ENCODE data around the gene CSF1R.

Gene CSF1R

DNA sequence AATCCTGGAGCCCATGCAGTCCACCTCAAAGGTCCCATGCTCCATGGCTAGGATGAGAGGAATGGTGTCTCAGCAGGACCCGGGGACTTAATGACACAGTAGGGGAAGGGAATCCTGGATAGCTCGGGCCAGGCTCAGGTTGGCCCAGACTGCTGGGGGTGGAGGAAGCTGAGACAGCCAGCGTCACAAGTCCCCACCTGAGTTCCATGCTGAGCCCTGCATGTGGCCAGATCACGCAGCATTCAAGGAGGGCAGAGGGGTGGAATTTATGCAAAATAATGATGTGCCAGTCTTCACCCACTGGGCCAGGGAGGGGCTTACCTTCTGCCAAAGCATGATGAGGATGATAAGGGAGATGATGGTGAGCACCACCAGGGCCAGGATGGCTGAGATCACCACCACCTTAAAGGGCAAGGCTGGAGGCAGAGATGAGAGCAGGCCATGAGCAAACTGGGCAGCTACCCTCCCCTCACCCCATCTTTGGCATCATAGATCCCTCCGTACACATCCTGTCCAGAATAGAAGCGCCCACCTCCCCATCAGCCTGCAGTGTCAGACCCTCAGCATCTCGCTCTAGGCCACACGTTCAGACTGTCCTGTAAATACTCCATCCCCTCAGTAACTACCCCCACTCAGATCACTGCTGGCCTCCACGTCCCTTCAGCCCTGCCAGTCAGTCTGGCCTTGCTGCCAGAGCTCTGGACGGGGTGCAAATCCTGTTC lies 40.0 kb upstream of the CSF1R start:
- Histone ChIP-seq H3K4me1 (ENCODE audit: control insufficient read depth, insufficient read depth, low read length) (peaks cover 23% of the 10 kb centered on the region), H3K9ac (ENCODE audit: low read length) (no peak overlapping the region), H3K36me3 (ENCODE audit: control insufficient read depth, insufficient read depth, low read length) (no peaks in the 10 kb centered on the region), H3K9me3 (ENCODE audit: control insufficient read depth, low read length) (no peaks in the 10 kb centered on the region), H3K27me3 (ENCODE audit: control insufficient read depth, insufficient read depth, low read length) (no peaks in the 10 kb centered on the region), H3K4me3 (ENCODE audit: low read length) (no peak overlapping the region)

DNA sequence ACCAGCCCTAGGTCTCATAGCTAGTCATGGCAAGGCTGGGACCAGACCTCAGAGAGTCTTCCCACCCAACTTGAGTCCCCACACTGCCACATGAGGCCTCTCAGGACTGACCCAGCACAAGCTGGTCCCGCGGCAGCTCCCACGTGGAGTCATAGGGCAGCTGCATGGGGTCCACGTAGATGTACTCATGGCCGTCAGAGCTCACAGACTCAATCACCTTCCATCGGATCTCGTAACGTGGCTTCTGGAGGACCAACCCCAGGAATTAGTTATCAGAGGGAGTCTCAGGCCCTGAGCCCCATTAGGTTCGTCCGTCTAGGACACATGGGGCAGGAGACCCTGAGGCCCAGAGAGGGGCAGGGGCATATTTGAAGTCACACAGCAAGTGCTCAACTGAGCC lies 39.0 kb upstream of the CSF1R start:
- Histone ChIP-seq H3K36me3 (ENCODE audit: control insufficient read depth, insufficient read depth, low read length) (no peaks in the 10 kb centered on the region), H3K27me3 (ENCODE audit: control insufficient read depth, insufficient read depth, low read length) (no peaks in the 10 kb centered on the region)

DNA sequence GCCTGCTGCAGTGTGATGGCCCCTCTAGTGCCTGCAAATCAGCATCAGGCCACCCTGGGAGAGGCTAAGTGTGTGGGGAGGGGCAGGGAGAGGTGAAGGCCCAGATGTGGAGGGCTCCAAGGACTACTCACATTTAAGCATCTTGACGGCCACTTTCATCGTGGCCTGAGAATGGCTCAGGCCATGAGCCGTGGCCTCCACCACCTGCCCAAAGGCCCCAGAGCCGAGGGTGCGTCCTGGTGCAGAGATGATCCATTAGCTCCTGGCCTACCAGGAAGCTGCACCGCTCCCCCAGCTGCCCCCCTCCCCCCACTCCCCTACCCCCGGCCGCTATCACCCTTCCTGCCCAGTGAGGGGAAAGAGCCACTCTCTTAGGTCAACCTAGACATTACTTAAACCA lies 38.2 kb upstream of the CSF1R start:
- Histone ChIP-seq H3K9ac (ENCODE audit: low read length) (no peak overlapping the region), H3K4me1 (ENCODE audit: control insufficient read depth, insufficient read depth, low read length) (peaks cover 15% of the 10 kb centered on the region), H3K27me3 (ENCODE audit: control insufficient read depth, insufficient read depth, low read length) (no peaks in the 10 kb centered on the region), H3K36me3 (ENCODE audit: control insufficient read depth, insufficient read depth, low read length) (no peaks in the 10 kb centered on the region), H3K9me3 (ENCODE audit: control insufficient read depth, low read length) (no peaks in the 10 kb centered on the region), H3K4me3 (ENCODE audit: low read length) (no peak overlapping the region)

More for the DNA sequence above, 39.0 kb upstream of the CSF1R start:
- H3K9ac ChIP-seq (ENCODE audit: low read length) = no peak overlapping the region
- H3K9me3 ChIP-seq (ENCODE audit: control insufficient read depth, low read length) = no peaks in the 10 kb centered on the region
- H3K4me3 ChIP-seq (ENCODE audit: low read length) = no peak overlapping the region
- H3K4me1 ChIP-seq (ENCODE audit: control insufficient read depth, insufficient read depth, low read length) = peaks cover 23% of the 10 kb centered on the region

DNA sequence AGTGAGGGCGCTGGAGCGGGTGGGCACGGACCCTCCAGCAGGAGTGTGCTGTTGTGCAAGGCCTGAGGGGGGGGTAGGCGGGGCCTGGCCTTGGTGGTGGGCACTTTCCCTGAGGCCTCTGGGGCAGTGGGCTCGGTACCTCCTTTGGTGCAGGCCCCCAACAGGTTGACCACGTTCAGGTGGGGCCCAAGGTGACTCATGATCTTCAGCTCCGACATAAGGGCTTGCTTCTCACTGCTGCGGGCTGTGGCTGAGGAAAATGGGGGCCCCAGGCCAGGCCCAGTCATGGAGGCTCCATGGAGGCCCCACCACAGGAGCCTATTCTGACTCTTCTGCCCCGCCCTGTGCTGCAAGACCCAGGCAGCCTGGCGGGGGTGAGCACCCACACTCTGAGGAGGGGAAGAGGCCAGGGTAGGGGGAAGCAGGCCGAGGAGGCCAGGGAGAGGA lies 37.8 kb upstream of the CSF1R start:
- Histone ChIP-seq H3K36me3 (ENCODE audit: control insufficient read depth, insufficient read depth, low read length) (no peaks in the 10 kb centered on the region), H3K4me1 (ENCODE audit: control insufficient read depth, insufficient read depth, low read length) (peaks cover 13% of the 10 kb centered on the region), H3K4me3 (ENCODE audit: low read length) (no peak overlapping the region), H3K9ac (ENCODE audit: low read length) (no peak overlapping the region), H3K27me3 (ENCODE audit: control insufficient read depth, insufficient read depth, low read length) (no peaks in the 10 kb centered on the region), H3K9me3 (ENCODE audit: control insufficient read depth, low read length) (no peaks in the 10 kb centered on the region)

DNA sequence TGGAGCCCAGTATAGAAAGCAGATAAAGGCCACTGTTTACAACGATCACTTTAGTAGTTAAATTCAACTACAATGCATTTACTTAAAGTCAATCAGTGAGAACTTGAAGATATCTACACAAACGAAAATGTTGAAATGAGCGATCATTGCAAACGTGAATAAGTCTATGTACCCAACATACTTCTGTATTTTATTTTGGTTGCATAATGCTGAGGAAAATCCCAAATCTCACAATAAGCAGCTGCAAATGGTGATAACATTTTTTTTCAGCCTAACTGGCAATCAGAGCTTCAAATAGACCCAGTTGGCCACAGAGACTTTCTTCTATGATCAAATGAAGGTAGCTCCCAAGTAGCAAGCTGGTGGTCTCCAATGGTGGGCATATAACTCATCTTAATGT lies 37.2 kb upstream of the CSF1R start:
- H3K36me3 ChIP-seq (ENCODE audit: control insufficient read depth, insufficient read depth, low read length) = no peaks in the 10 kb centered on the region
- H3K9ac ChIP-seq (ENCODE audit: low read length) = no peak overlapping the region
- H3K27me3 ChIP-seq (ENCODE audit: control insufficient read depth, insufficient read depth, low read length) = no peaks in the 10 kb centered on the region
- H3K4me1 ChIP-seq (ENCODE audit: control insufficient read depth, insufficient read depth, low read length) = peaks cover 13% of the 10 kb centered on the region
- H3K4me3 ChIP-seq (ENCODE audit: low read length) = no peak overlapping the region
- H3K9me3 ChIP-seq (ENCODE audit: control insufficient read depth, low read length) = no peaks in the 10 kb centered on the region

DNA sequence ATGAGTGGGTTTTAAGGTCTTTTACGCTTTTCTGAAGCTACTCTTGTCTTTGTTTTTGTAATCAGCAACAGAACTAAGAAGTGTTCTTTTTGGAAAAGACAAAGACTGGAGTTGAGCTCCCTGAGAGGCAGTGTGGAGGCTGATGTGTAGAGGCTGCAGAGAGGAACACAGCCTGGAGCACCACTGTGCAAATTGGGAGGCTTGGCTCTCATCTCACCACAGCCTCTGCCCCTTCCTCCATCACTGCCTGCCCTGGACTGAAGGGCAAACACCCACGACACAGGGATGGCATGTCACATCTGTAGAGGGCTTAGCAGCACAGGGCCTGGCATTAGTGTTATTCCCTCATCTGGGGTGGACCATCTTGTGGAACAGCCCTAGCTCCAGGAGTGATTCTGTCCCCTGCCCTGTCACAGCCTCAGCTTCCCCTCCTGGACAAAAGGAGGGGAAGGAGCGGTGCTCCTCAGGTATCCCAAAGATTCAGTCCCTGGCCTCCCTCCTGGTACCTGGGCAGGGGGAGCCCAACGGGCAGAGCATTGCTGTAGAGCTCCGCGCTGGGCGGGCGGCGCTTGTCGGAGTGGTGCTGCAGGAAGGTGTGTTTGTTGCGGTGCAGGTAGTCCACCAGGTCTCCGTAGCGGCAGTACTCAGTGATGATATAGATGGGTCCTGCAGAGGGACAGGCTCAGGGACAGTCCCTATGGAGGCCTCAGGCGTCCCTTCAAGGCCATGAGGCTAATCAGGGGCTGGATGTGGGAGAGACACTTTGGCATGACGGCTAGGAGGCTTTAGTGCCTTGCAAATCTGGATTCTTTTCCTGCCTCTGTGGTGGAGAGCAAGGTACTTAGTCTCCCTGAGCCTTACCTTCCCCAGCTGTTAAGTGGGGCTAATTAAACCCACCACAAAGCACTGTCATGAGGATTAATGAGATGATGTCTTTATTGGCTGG lies 36.5 kb upstream of the CSF1R start:
- Histone ChIP-seq H3K4me3 (ENCODE audit: low read length) (no peak overlapping the region), H3K4me1 (ENCODE audit: control insufficient read depth, insufficient read depth, low read length) (peaks cover 13% of the 10 kb centered on the region), H3K9ac (ENCODE audit: low read length) (no peak overlapping the region), H3K36me3 (ENCODE audit: control insufficient read depth, insufficient read depth, low read length) (no peaks in the 10 kb centered on the region), H3K9me3 (ENCODE audit: control insufficient read depth, low read length) (no peaks in the 10 kb centered on the region), H3K27me3 (ENCODE audit: control insufficient read depth, insufficient read depth, low read length) (no peaks in the 10 kb centered on the region)

DNA sequence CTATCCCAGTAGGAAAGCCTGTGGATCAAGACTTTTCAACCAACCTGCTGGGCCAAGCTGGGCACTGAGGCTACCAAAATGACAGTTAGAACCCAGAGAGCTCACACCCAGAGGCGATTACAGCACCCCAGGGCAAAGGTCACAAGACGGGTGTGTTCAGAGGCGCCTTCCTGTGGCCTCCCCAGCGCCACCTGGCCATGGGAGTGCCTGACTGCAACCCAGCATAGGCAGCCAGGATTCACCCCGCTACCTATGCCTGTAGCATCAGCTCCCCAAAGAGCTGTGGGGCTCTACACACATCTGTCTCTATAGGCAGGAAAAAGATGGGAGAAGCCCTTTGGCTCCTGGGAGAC lies 35.8 kb upstream of the CSF1R start:
- peaks cover 13% of the 10 kb centered on the region for H3K4me1 ChIP-seq (ENCODE audit: control insufficient read depth, insufficient read depth, low read length)
- no peaks in the 10 kb centered on the region for H3K9me3 ChIP-seq (ENCODE audit: control insufficient read depth, low read length)
- H3K9ac ChIP-seq (ENCODE audit: low read length) = no peak overlapping the region
- no peak overlapping the region for H3K4me3 ChIP-seq (ENCODE audit: low read length)
- H3K36me3 ChIP-seq (ENCODE audit: control insufficient read depth, insufficient read depth, low read length) = no peaks in the 10 kb centered on the region
- H3K27me3 ChIP-seq (ENCODE audit: control insufficient read depth, insufficient read depth, low read length) = no peaks in the 10 kb centered on the region

DNA sequence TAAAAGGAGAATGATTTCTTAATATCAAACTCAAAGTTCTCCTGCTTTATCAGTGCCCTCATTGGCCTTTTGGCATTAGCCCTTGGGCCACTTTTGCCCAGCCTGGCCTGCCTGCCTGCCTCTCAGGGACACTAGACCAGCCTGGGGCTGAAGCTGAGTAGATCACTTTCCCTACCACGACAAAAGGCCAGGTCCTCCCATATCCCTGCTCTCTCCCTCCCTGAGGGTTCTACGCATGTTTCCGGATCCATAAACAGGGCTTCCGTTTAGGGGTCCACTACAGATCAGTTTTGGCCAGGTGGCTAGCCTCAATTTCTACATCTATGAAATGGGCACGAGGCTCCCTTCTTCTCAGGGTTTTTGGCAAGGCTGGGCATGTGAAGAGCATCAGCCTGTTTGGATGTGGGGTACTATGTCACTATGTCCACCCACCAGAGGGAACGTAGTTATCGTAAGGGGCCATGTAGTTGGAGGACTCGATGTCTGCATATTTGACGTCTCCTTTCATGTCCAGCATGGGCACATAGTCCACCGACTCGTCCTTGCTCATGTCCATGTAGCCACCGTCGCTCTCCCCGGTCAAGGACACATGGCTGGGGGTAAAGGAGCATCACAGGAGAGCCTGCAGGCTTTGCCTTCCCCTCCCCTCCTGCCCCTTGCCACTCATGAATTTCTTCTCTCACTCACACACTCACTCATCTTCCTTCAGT lies 35.2 kb upstream of the CSF1R start:
- no peaks in the 10 kb centered on the region for H3K27me3 ChIP-seq (ENCODE audit: control insufficient read depth, insufficient read depth, low read length)
- peaks cover 13% of the 10 kb centered on the region for H3K4me1 ChIP-seq (ENCODE audit: control insufficient read depth, insufficient read depth, low read length)
- no peak overlapping the region for H3K9ac ChIP-seq (ENCODE audit: low read length)
- H3K9me3 ChIP-seq (ENCODE audit: control insufficient read depth, low read length) = no peaks in the 10 kb centered on the region
- H3K36me3 ChIP-seq (ENCODE audit: control insufficient read depth, insufficient read depth, low read length) = no peaks in the 10 kb centered on the region
- H3K4me3 ChIP-seq (ENCODE audit: low read length) = no peak overlapping the region

DNA sequence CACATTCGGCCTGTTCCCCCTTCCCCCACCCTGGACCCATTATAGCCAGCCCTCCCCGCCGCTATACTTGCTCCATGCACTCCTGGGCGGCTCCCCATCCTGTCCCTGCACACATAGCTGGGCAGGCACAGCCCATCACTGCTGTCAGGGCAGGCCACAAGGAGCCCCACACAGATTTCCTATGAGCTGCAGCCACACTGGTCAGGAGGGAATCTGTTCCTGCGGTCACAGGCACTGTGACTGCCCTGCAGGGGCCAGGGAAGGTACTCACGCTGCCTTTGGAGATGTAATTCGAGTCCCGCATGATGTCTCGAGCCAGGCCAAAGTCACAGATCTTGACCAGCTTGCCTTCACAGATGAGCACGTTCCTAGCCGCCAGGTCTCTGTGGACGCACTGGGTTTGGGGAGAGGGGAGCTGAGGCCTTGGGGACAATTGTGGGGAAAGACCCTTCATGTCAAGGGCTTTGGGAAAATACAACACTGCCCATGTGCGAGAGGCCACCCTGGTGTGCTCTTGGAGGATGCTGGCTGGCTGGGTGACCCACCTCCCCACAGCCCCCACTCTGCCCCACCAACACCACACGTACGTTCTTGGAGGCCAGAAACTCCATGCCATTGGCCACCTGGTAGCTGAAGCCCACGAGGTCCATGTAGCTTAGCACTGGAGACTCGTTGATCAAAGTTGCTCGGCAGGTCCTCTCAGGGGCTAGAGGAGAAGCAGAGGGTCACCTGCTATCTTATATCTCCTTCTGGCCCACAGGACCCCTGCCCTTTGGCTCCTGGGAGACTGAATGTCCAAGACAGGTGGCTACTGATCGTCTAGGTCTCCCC lies 34.5 kb upstream of the CSF1R start:
- Histone ChIP-seq H3K9ac (ENCODE audit: low read length) (no peak overlapping the region), H3K36me3 (ENCODE audit: control insufficient read depth, insufficient read depth, low read length) (no peaks in the 10 kb centered on the region), H3K4me1 (ENCODE audit: control insufficient read depth, insufficient read depth, low read length) (peaks cover 13% of the 10 kb centered on the region)

DNA sequence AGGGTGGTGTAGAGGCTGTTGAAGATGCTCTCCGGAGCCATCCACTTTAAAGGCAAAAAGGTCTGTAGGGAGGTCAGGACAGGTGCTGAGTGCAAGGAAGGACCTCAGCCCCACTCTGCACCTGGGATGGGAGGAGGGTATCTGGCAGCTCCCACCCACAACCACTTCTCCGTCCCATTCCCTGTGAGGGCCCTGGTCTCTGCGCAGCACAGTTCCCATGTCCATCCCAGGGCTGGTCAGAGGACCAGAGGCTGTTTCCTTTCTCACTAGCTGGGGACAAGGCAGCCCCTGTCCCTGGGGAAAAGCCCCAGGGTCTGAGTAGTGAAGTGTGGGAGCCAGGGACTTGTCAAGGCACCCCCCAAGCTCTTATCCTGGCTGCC lies 33.7 kb upstream of the CSF1R start:
- H3K9ac ChIP-seq (ENCODE audit: low read length) = no peak overlapping the region
- no peaks in the 10 kb centered on the region for H3K36me3 ChIP-seq (ENCODE audit: control insufficient read depth, insufficient read depth, low read length)
- H3K27me3 ChIP-seq (ENCODE audit: control insufficient read depth, insufficient read depth, low read length) = no peaks in the 10 kb centered on the region
- H3K9me3 ChIP-seq (ENCODE audit: control insufficient read depth, low read length) = no peaks in the 10 kb centered on the region
- peaks cover 13% of the 10 kb centered on the region for H3K4me1 ChIP-seq (ENCODE audit: control insufficient read depth, insufficient read depth, low read length)
- H3K4me3 ChIP-seq (ENCODE audit: low read length) = no peak overlapping the region

More for the DNA sequence above, 34.5 kb upstream of the CSF1R start:
- Histone ChIP-seq H3K27me3 (ENCODE audit: control insufficient read depth, insufficient read depth, low read length) (no peaks in the 10 kb centered on the region), H3K9me3 (ENCODE audit: control insufficient read depth, low read length) (no peaks in the 10 kb centered on the region), H3K4me3 (ENCODE audit: low read length) (no peak overlapping the region)

DNA sequence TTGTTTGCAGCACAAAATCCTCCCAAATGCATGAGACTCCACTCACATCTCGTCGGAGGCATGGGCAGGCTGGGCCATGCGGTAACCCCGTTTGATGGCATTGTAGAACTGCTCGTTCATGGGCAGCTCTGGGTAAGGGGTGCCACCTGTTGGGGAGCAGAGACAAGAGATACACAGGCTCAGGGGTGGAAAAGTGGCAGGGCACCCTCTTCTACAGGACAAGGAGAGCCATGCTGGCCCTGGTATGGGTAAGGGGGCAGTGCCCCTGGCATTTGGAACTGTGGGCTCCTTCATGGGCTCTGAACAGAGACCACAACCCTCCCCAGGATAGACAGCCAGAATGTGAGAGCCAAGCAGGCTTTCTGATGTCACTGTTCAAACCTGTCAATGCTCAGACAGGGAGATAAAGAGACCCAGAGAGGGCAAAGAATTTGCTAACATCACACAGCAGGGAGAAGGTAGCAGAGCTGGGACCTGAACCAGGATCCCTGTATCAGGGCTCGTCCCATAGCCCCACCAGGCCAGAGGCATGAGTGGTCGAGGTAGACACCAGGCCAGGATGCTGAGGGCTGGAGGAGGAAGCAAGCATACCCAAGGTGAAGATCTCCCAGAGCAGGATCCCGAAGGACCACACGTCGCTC lies 33.2 kb upstream of the CSF1R start:
- Histone ChIP-seq H3K36me3 (ENCODE audit: control insufficient read depth, insufficient read depth, low read length) (no peaks in the 10 kb centered on the region), H3K4me1 (ENCODE audit: control insufficient read depth, insufficient read depth, low read length) (peaks cover 13% of the 10 kb centered on the region), H3K9ac (ENCODE audit: low read length) (no peak overlapping the region), H3K9me3 (ENCODE audit: control insufficient read depth, low read length) (no peaks in the 10 kb centered on the region), H3K27me3 (ENCODE audit: control insufficient read depth, insufficient read depth, low read length) (no peaks in the 10 kb centered on the region), H3K4me3 (ENCODE audit: low read length) (no peak overlapping the region)

All from mucosa of stomach (tissue), 1 donor.